ENCODE measurements around the gene GDAP2. TPM values are rescaled to one million over a fixed set of nuclear protein-coding genes. Genes with fewer than 3 reads are reported as not detected.

GDAP2 gene
- total RNA-seq, 2 experiments from 2014 or later = 19.1 to 20.8 TPM

GRCh38 chr1:117832453-117832852, 97.0 kb downstream of the GDAP2 start:
- intact Hi-C loops (cut with micrococcal nuclease) = no loop called here
- Mint-ChIP-seq H3K27ac (no peak overlapping the region), H3K27me3 (no peaks in the 10 kb centered on the region), H3K4me1 (ENCODE audit: low read depth) (no peaks in the 10 kb centered on the region), H3K9me3 (peaks cover 7% of the 10 kb centered on the region), H3K36me3 (no peaks in the 10 kb centered on the region), H3K4me3 (no peak overlapping the region)
- no peak for DNase-seq
- ChIA-PET CTCF (no interaction called here), POLR2A (no interaction called here)

DNA sequence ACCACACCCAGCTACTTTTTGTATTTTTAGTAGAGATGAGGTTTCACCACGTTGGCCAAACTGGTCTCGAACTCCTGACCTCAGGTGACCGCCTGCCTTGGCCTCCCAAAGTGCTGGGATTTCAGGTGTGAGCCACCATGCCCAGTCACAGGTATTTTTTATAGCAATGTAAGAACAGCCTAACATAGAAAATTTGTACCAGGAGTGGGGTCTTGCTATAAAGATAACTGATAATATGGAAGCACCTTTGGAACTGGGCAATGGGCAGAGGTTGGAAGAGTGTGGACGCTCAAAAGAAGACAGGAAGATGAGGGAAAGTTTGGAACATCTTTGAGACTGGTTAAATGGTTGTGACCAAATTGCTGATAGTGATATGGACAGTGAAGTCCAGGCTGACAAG, 99.2 kb downstream of the GDAP2 start:
- DNase-seq = no peak
- ChIA-PET POLR2A (no interaction called here), CTCF (no interaction called here)
- no peaks in the 10 kb centered on the region for H3K36me3 Mint-ChIP-seq
- intact Hi-C loops (cut with micrococcal nuclease) = no loop called here
- H3K27ac Mint-ChIP-seq = no peak overlapping the region
- H3K27me3 Mint-ChIP-seq = peaks cover 6% of the 10 kb centered on the region
- peaks cover 7% of the 10 kb centered on the region for H3K9me3 Mint-ChIP-seq
- H3K4me1 Mint-ChIP-seq (ENCODE audit: low read depth) = no peaks in the 10 kb centered on the region
- H3K4me3 Mint-ChIP-seq = no peak overlapping the region

DNA sequence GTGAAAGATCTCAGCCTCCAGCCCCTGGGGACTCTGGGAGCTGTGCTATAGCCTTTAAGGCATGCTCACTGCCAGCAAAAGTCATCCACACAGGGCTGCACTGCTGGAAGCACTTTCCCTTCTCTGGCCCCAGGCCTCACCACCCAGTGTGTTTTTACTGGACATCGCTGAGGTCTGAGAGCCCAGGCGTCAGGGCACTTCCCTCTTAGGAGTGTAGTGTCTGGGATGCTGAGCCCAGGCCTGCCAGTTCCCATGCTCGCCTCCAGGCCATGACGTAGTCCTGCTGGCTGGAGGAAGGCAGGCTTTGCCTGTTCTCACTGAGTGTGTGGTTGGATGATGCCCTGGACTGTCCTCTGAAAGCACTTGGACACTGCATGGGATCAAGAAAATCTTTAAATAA, 101.2 kb downstream of the GDAP2 start:
- ChIA-PET POLR2A (no interaction called here), CTCF (no interaction called here)
- peaks cover 7% of the 10 kb centered on the region for H3K9me3 Mint-ChIP-seq
- H3K27ac Mint-ChIP-seq = no peak overlapping the region
- no peak for DNase-seq
- H3K36me3 Mint-ChIP-seq = no peaks in the 10 kb centered on the region
- H3K27me3 Mint-ChIP-seq = peaks cover 6% of the 10 kb centered on the region
- intact Hi-C loops (cut with micrococcal nuclease) = no loop called here
- no peak overlapping the region for H3K4me3 Mint-ChIP-seq
- no peaks in the 10 kb centered on the region for H3K4me1 Mint-ChIP-seq (ENCODE audit: low read depth)

DNA sequence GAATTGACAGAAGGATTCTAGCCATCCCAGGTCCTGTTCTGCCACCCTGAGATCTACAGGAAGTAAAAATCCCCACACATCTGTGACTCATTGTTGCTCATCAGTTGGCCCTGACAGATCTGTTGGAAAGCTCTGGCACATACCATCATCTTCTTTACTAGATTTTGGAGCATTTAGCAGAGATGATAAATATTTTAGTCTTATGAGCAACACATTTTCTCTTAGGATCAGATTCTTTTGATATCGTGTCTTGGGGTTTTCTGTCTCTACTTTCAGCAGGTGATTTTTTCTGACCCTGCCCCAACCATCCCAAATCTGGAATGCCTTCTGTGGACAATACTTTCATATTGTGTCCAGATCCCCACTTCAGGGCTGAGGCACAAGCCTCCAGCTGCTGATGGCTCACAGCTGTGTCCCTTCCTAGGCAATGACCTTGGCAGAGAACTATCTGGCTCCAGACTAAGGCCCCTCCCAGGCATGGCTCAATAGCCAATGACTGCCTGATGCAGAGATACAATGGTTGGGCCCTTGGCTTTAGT, 102.8 kb downstream of the GDAP2 start:
- Mint-ChIP-seq H3K9me3 (peaks cover 10% of the 10 kb centered on the region), H3K4me1 (ENCODE audit: low read depth) (no peaks in the 10 kb centered on the region), H3K27me3 (peaks cover 6% of the 10 kb centered on the region), H3K36me3 (no peaks in the 10 kb centered on the region), H3K4me3 (no peak overlapping the region), H3K27ac (no peak overlapping the region)
- ChIA-PET CTCF (no interaction called here), POLR2A (no interaction called here)
- intact Hi-C loops (cut with micrococcal nuclease) = no loop called here
- no peak for DNase-seq

DNA sequence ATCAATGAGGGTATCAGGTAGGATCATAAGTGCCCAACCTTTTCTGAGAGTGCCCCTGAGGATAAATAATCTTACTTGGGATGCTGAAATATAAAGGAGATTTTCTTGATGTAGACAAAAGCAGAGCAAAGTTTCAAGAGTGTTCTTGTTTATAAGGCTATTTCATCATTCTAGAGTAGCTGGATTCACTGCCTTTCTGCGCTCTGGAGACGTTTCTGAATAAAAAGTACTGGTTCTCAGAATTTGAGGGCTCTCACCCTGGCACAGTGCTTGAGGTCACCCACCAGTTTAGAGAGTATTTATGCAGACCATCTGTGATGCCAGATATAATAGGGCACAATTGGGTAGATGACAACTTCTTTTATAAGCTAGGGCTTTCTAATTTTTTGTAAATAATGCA, 103.3 kb downstream of the GDAP2 start:
- Mint-ChIP-seq H3K4me3 (no peak overlapping the region), H3K27ac (no peak overlapping the region), H3K27me3 (peaks cover 6% of the 10 kb centered on the region), H3K4me1 (ENCODE audit: low read depth) (no peaks in the 10 kb centered on the region), H3K36me3 (no peaks in the 10 kb centered on the region), H3K9me3 (peaks cover 13% of the 10 kb centered on the region)
- POLR2A ChIA-PET = no interaction called here
- intact Hi-C loops (cut with micrococcal nuclease) = no loop called here
- no peak for DNase-seq
- CTCF ChIA-PET = no interaction called here

- no peaks in the 10 kb centered on the region for H3K4me1 Mint-ChIP-seq (ENCODE audit: low read depth)
- intact Hi-C loops (cut with micrococcal nuclease) = no loop called here
- ChIA-PET POLR2A (no interaction called here), CTCF (interaction anchor here (1.8 to 2.0 kb wide), 2 partner anchors 11 to 67 kb away, joined by 5 to 6 read pairs; no protein-coding TSS in a partner anchor)
- H3K36me3 Mint-ChIP-seq = no peaks in the 10 kb centered on the region
- H3K9me3 Mint-ChIP-seq = peaks cover 9% of the 10 kb centered on the region
- H3K27ac Mint-ChIP-seq = no peak overlapping the region
- no peak for DNase-seq
- H3K27me3 Mint-ChIP-seq = peaks cover 6% of the 10 kb centered on the region
- H3K4me3 Mint-ChIP-seq = no peak overlapping the region
These were observed 104.0 kb downstream of the GDAP2 start for GRCh38 chr1:117825414-117825813.

DNA sequence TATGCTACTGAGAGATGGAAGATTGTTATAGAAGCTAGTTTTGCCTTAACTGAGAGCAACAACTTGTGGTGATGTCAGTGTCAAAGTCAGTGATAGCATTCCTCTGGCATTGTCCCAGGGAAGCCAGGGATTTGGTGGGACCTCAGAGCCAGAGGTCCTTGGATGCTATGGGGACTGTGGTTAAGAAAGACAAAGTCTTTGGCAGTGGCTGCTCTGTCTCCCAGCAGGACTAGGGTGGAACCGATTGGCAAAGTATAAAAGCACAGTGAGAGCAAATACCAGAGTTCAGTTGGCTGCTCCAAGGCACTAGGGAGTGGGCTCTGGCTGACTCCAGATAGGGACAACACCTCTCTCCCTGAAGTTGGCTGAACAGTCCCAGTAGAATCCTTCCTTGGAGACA, 104.8 kb downstream of the GDAP2 start:
- Mint-ChIP-seq H3K36me3 (no peaks in the 10 kb centered on the region), H3K9me3 (peaks cover 6% of the 10 kb centered on the region), H3K27ac (no peak overlapping the region), H3K27me3 (peaks cover 6% of the 10 kb centered on the region), H3K4me1 (ENCODE audit: low read depth) (no peaks in the 10 kb centered on the region), H3K4me3 (no peak overlapping the region)
- ChIA-PET CTCF (interaction anchor here (1.8 to 2.0 kb wide), 2 partner anchors 10 to 66 kb away, joined by 5 to 6 read pairs; no protein-coding TSS in a partner anchor), POLR2A (no interaction called here)
- intact Hi-C loops (cut with micrococcal nuclease) = no loop called here
- DNase-seq = no peak

- DNase-seq = no peak
- H3K9me3 Mint-ChIP-seq = peaks cover 6% of the 10 kb centered on the region
- intact Hi-C loops (cut with micrococcal nuclease) = no loop called here
- H3K36me3 Mint-ChIP-seq = no peaks in the 10 kb centered on the region
- H3K27me3 Mint-ChIP-seq = peaks cover 6% of the 10 kb centered on the region
- H3K4me3 Mint-ChIP-seq = no peak overlapping the region
- CTCF ChIA-PET = no interaction called here
- POLR2A ChIA-PET = no interaction called here
- no peak overlapping the region for H3K27ac Mint-ChIP-seq
- H3K4me1 Mint-ChIP-seq (ENCODE audit: low read depth) = no peaks in the 10 kb centered on the region
These were observed 107.5 kb downstream of the GDAP2 start for GRCh38 chr1:117821774-117822482.

DNA sequence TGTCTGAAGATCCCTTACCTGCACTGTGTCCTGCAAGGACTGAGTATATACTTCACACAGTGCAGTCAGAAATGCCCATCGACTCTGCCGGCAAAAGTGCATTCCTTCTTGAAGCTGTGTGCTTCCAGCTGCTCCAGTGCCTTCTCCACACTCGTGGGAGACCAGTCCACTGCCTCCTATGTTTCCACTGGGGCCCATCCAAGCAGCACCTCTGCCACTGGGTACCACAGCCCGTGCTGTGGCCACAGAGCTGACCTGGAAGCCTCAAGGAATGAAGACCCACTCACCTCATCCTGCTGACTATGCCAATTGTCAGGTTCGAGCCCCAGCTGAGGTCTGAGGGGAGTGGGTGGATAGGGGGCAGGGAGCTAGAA, 108.1 kb downstream of the GDAP2 start:
- no peaks in the 10 kb centered on the region for H3K4me1 Mint-ChIP-seq (ENCODE audit: low read depth)
- no peak for DNase-seq
- H3K27ac Mint-ChIP-seq = no peak overlapping the region
- H3K4me3 Mint-ChIP-seq = no peak overlapping the region
- POLR2A ChIA-PET = no interaction called here
- H3K36me3 Mint-ChIP-seq = no peaks in the 10 kb centered on the region
- intact Hi-C loops (cut with micrococcal nuclease) = no loop called here
- H3K27me3 Mint-ChIP-seq = peaks cover 4% of the 10 kb centered on the region
- CTCF ChIA-PET = no interaction called here
- peaks cover 6% of the 10 kb centered on the region for H3K9me3 Mint-ChIP-seq

GRCh38 chr1:117820694-117821381, 108.6 kb downstream of the GDAP2 start:
- CTCF ChIA-PET = no interaction called here
- intact Hi-C loops (cut with micrococcal nuclease) = no loop called here
- H3K27me3 Mint-ChIP-seq = peaks cover under 1% of the 10 kb centered on the region

DNA sequence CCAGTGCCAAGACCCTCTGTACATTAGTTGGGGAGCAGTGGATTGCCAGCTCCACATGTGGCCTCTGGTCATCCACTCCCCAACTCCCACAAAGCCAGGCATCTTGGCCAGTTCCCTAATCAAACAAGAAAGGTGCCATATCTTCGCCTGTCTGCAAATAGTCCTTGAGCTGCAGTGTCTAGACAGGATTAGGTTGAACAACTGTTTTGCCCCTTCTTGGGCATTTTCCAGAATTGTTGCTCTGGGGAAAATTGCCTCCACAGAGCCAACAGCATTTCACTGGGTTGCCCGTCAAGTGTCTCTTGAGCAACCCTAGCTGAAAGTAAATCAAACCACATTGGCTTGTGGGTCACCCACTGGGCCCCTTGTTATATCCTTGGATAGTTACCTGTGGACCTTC, 109.3 kb downstream of the GDAP2 start:
- ChIA-PET CTCF (interaction anchor here (0.6 kb wide), 1 partner anchor 25 kb away, joined by 3 read pairs; no protein-coding TSS in a partner anchor), POLR2A (no interaction called here)
- intact Hi-C loops (cut with micrococcal nuclease) = no loop called here
- Mint-ChIP-seq H3K27ac (no peak overlapping the region), H3K36me3 (no peaks in the 10 kb centered on the region), H3K4me3 (no peak overlapping the region), H3K4me1 (ENCODE audit: low read depth) (no peaks in the 10 kb centered on the region), H3K9me3 (peaks cover 6% of the 10 kb centered on the region), H3K27me3 (no peaks in the 10 kb centered on the region)
- DNase-seq = no peak

More at GRCh38 chr1:117820694-117821381, 108.6 kb downstream of the GDAP2 start:
- Mint-ChIP-seq H3K4me3 (no peak overlapping the region), H3K36me3 (no peaks in the 10 kb centered on the region), H3K9me3 (peaks cover 6% of the 10 kb centered on the region), H3K27ac (no peak overlapping the region), H3K4me1 (ENCODE audit: low read depth) (no peaks in the 10 kb centered on the region)
- POLR2A ChIA-PET = no interaction called here
- DNase-seq = no peak

DNA sequence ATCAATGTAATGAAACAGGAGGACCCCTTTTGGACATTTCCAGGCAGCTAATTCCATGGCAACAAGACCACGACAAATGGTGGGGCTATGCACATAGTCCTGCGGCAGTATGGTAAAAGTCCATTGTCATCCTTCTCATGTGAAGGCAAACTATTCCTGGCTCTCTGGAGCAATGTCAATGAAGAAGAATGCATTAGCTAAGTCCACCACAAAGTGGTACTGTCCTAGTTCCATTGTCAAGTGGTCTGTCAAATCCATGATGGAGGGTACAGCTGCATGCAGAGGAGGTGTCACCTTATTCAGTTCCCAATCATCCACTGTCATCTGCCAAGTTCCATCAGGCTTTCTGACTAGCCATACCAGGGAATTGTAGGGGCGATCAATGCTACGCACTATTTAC, 110.1 kb downstream of the GDAP2 start:
- DNase-seq = no peak
- H3K4me1 Mint-ChIP-seq (ENCODE audit: low read depth) = no peaks in the 10 kb centered on the region
- H3K27ac Mint-ChIP-seq = no peak overlapping the region
- H3K9me3 Mint-ChIP-seq = peaks cover 6% of the 10 kb centered on the region
- H3K36me3 Mint-ChIP-seq = no peaks in the 10 kb centered on the region
- no peaks in the 10 kb centered on the region for H3K27me3 Mint-ChIP-seq
- POLR2A ChIA-PET = no interaction called here
- intact Hi-C loops (cut with micrococcal nuclease) = no loop called here
- no peak overlapping the region for H3K4me3 Mint-ChIP-seq
- CTCF ChIA-PET = no interaction called here

GRCh38 chr1:117818456-117818855, 111.0 kb downstream of the GDAP2 start:
- intact Hi-C loops (cut with micrococcal nuclease) = no loop called here
- CTCF ChIA-PET = no interaction called here
- no peak overlapping the region for H3K4me3 Mint-ChIP-seq
- POLR2A ChIA-PET = no interaction called here
- H3K9me3 Mint-ChIP-seq = peaks cover 6% of the 10 kb centered on the region
- no peaks in the 10 kb centered on the region for H3K36me3 Mint-ChIP-seq
- H3K27me3 Mint-ChIP-seq = no peaks in the 10 kb centered on the region
- DNase-seq = no peak
- no peak overlapping the region for H3K27ac Mint-ChIP-seq
- no peaks in the 10 kb centered on the region for H3K4me1 Mint-ChIP-seq (ENCODE audit: low read depth)
